ENCODE results near the gene FNDC7. TPM values are rescaled to one million over a fixed set of nuclear protein-coding genes. Genes with fewer than 3 reads are reported as not detected.

FNDC7 gene
- total RNA-seq, 1 donor from 2014 or later = not detected

DNA sequence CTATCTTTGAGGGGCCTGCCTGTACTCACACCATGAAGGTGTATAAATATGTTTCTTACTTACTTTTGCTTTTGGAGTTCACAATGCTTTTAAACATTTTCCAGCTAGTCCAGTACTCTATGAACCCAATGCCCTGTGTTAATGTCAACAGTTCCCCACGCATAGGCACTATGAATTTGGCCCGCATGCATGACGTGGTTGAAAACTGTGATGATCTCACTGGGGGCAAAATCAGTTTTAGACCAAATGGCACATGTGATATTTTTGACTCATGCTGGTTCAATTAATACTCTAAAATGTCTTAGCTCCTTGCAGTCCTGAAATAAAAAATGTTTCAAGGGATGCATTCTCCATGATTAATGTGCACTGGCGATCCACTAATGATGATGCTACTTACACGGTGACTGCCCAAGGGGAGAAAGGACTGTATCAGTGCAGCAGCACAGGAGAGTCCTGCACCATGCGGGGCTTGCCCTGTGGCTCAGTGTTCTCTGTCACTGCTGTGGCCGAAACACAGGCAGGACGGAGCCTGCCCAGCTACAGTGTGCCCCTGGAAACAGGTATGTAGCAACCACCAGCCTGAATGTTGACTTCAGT, 15.7 kb downstream of the FNDC7 start:
- no peaks in the 10 kb centered on the region for H3K36me3 Mint-ChIP-seq (ENCODE audit: unreplicated experiment)
- DNase-seq = no peak
- TF ChIP-seq, protein P1, sequence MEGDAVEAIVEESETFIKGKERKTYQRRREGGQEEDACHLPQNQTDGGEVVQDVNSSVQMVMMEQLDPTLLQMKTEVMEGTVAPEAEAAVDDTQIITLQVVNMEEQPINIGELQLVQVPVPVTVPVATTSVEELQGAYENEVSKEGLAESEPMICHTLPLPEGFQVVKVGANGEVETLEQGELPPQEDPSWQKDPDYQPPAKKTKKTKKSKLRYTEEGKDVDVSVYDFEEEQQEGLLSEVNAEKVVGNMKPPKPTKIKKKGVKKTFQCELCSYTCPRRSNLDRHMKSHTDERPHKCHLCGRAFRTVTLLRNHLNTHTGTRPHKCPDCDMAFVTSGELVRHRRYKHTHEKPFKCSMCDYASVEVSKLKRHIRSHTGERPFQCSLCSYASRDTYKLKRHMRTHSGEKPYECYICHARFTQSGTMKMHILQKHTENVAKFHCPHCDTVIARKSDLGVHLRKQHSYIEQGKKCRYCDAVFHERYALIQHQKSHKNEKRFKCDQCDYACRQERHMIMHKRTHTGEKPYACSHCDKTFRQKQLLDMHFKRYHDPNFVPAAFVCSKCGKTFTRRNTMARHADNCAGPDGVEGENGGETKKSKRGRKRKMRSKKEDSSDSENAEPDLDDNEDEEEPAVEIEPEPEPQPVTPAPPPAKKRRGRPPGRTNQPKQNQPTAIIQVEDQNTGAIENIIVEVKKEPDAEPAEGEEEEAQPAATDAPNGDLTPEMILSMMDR (IDR thresholded peaks at IDR 0.05; ENCODE audit: partially characterized antibody, unreplicated experiment) = no peak
- H3K27ac Mint-ChIP-seq (ENCODE audit: unreplicated experiment) = no peak overlapping the region
- no peaks in the 10 kb centered on the region for H3K27me3 Mint-ChIP-seq (ENCODE audit: unreplicated experiment)
- H3K4me1 Mint-ChIP-seq (ENCODE audit: low read depth, unreplicated experiment) = peaks cover 6% of the 10 kb centered on the region
- H3K9me3 Mint-ChIP-seq (ENCODE audit: unreplicated experiment) = peaks cover 3% of the 10 kb centered on the region
- H3K4me3 Mint-ChIP-seq (ENCODE audit: unreplicated experiment) = no peak overlapping the region

DNA sequence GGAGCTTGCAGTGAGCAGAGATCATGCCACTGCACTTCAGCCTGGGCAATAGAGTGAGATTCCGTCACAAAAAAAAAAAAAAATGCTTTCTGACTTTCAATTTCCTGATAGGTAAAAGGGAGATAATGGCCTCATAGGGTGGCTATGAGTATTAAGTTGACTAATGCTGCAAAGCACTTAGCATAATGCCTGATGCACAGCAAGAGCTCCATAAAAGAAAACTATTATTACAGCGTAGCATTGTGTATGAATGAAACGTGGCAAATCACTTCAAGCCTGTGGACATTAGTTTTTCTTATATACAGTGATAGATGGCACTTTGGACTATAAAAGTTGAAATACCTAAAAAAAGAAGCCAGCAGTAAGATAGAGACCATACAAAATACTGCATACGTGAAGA, 16.8 kb downstream of the FNDC7 start:
- peaks cover 3% of the 10 kb centered on the region for H3K9me3 Mint-ChIP-seq (ENCODE audit: unreplicated experiment)
- TF ChIP-seq, protein P1 (IDR thresholded peaks at IDR 0.05; ENCODE audit: partially characterized antibody, unreplicated experiment) = no peak
- H3K36me3 Mint-ChIP-seq (ENCODE audit: unreplicated experiment) = no peaks in the 10 kb centered on the region
- peaks cover 6% of the 10 kb centered on the region for H3K4me1 Mint-ChIP-seq (ENCODE audit: low read depth, unreplicated experiment)
- H3K4me3 Mint-ChIP-seq (ENCODE audit: unreplicated experiment) = no peak overlapping the region
- no peak for DNase-seq
- no peak overlapping the region for H3K27ac Mint-ChIP-seq (ENCODE audit: unreplicated experiment)
- H3K27me3 Mint-ChIP-seq (ENCODE audit: unreplicated experiment) = no peaks in the 10 kb centered on the region

DNA sequence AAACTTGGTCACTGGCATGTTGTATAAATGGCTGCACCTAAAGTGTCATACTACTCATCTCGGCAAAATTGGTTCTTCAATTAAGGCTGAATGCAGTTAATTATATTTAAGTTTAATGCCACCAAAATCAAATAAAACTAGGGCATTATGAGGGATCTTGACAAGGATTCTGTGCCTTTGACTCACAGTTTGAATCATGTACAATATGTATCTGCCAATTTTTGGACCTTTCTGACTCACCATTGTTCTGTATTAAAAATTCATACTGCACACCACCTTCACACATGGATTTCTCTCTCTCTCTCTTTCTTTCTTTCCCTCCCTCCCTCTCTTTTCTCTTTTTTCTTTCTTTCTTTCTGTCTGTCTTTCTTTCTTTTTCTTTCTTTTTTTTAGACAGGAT, 19.7 kb downstream of the FNDC7 start:
- H3K4me3 Mint-ChIP-seq (ENCODE audit: unreplicated experiment) = no peak overlapping the region
- TF ChIP-seq, protein P1 (IDR thresholded peaks at IDR 0.05; ENCODE audit: partially characterized antibody, unreplicated experiment) = no peak
- H3K27ac Mint-ChIP-seq (ENCODE audit: unreplicated experiment) = no peak overlapping the region
- H3K36me3 Mint-ChIP-seq (ENCODE audit: unreplicated experiment) = no peaks in the 10 kb centered on the region
- peaks cover 5% of the 10 kb centered on the region for H3K9me3 Mint-ChIP-seq (ENCODE audit: unreplicated experiment)
- peaks cover 6% of the 10 kb centered on the region for H3K4me1 Mint-ChIP-seq (ENCODE audit: low read depth, unreplicated experiment)
- no peaks in the 10 kb centered on the region for H3K27me3 Mint-ChIP-seq (ENCODE audit: unreplicated experiment)
- DNase-seq = no peak

DNA sequence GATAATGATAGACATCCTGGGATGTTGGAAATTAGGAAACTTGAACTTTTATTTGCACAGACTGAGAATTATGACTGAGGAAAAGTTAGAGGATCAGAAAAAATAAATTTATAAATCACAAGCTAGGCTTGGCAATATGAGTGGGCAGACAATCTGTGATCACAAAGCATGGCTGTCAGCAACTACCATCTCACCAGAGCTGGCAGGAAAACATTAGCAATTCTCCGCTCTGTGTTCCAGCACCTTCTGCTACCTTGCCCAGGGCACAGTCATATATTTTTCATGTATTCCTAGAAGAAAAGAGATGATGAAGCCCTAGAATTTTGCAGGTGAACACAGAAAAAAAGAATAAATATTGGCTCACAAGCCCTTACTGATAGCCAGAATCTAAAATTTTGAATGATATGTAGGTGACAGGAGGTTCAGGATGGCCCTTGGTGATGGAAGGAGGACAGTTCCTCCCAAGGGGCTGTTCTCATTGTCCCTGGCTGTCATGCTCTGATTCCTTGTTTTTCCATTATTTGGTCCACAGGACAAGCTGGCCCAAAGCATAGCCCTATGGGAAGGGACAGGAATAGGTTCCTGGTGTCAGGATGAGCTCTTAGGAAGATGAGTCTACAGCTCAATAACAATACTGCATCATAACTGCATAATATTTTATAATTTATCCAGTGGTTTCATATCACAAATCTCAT, 21.6 kb downstream of the FNDC7 start:
- DNase-seq = no peak
- Mint-ChIP-seq H3K4me3 (ENCODE audit: unreplicated experiment) (no peak overlapping the region), H3K36me3 (ENCODE audit: unreplicated experiment) (no peaks in the 10 kb centered on the region), H3K9me3 (ENCODE audit: unreplicated experiment) (peaks cover 2% of the 10 kb centered on the region), H3K27me3 (ENCODE audit: unreplicated experiment) (no peaks in the 10 kb centered on the region), H3K27ac (ENCODE audit: unreplicated experiment) (no peak overlapping the region), H3K4me1 (ENCODE audit: low read depth, unreplicated experiment) (peaks cover 6% of the 10 kb centered on the region)
- TF ChIP-seq, protein P1 (IDR thresholded peaks at IDR 0.05; ENCODE audit: partially characterized antibody, unreplicated experiment) = no peak

DNA sequence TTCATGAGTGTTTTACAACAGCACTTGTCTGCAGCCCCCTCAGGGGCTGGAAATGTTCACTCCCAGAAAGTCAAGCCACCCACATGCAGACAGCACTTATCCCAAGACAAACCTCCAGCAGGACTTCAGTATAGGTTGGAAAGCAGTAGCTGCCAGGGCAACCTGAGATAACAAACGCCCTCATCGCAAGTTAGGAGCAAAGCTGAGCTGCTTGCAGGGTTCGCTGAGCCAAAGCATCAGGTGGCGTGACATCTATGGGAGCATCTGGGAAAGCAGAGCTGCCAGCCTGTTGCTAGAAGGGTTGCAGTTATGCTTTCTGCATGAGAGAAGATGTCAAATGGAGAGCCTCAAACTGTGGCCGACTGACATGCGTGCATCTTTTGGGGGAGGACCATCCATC, 29.5 kb downstream of the FNDC7 start:
- Mint-ChIP-seq H3K36me3 (ENCODE audit: unreplicated experiment) (no peaks in the 10 kb centered on the region), H3K27me3 (ENCODE audit: unreplicated experiment) (peaks cover 7% of the 10 kb centered on the region), H3K27ac (ENCODE audit: unreplicated experiment) (no peak overlapping the region), H3K9me3 (ENCODE audit: unreplicated experiment) (peaks cover 3% of the 10 kb centered on the region), H3K4me3 (ENCODE audit: unreplicated experiment) (no peak overlapping the region), H3K4me1 (ENCODE audit: low read depth, unreplicated experiment) (no peaks in the 10 kb centered on the region)
- TF ChIP-seq, protein P1 (IDR thresholded peaks at IDR 0.05; ENCODE audit: partially characterized antibody, unreplicated experiment) = no peak
- no peak for DNase-seq
